ENCODE results near the gene CAPG.

DNA sequence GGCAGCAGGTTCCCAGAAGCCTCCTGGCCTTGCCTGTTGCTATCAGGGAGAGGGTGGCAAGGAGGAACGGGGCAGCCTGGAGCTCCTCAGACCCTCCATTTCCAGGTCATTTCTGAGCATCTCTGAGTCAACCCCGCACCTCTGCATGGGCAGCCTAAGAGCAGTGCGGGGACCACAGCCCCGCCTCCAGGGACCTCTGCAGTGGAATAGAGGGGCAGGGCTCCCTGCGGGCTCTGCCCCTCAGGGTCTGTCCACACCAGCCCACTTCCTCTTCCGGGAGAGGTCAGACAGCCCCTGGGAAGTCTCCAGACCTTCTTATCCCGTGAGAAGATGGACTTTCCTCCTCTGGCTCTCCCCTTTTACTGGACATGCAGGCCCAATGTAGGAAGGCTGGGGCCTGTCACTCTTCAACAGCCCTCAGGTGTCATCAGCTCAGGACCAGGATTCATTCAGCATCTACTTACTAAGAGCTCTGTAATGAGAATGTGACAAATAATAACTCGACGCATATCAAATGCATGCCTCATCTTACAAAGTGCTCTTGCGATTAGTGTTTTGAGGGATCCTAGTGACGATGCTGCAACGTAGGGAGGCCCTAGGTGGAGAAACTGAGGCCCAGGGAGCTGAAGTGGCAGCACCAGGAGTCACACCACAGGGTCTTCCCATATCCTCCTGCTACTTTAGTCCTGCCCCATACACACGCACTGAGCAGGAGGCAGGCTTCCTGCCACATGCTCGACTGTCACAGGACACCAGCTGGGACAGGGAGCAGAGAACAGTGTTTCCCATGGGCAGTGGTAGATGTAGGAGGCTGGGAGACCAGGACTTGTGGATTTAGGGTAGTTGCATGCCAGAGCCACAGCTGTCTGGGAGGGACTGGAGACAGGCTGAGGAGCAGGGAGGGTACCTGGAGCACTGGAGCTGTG is 36.4 kb upstream of the CAPG start:
- TF ChIP-seq TCF7L2 (IDR thresholded peaks at IDR 0.05; ENCODE audit: borderline replicate concordance, low read depth, low read length) (no peak), ZNF274 (IDR thresholded peaks at IDR 0.05; ENCODE audit: low read length) (no peak), ZNF274 (tag by site-specific recombination; IDR thresholded peaks at IDR 0.05; ENCODE audit: borderline replicate concordance) (no peak), ZNF24 (tag by site-specific recombination; IDR thresholded peaks at IDR 0.05) (no peak), KLF7 (tag by site-specific recombination; IDR thresholded peaks at IDR 0.05; ENCODE audit: borderline replicate concordance) (no peak), MEIS1 (CRISPR knock-in tag; IDR thresholded peaks at IDR 0.05; ENCODE audit: borderline replicate concordance) (no peak), KLF1 (tag by site-specific recombination; IDR thresholded peaks at IDR 0.05) (no peak), ZNF366 (tag by site-specific recombination; conservative IDR thresholded peaks at IDR 0.05) (no peak), ZNF354C (tag by site-specific recombination; IDR thresholded peaks at IDR 0.05; ENCODE audit: borderline replicate concordance, low read depth) (no peak), ZBTB11 (tag by site-specific recombination; conservative IDR thresholded peaks at IDR 0.05; ENCODE audit: low read depth) (no peak), PRDM2 (tag by site-specific recombination; IDR thresholded peaks at IDR 0.05; ENCODE audit: borderline replicate concordance) (no peak), ZNF624 (tag by site-specific recombination; IDR thresholded peaks at IDR 0.05) (no peak)
- TF ChIP-seq, protein P1, sequence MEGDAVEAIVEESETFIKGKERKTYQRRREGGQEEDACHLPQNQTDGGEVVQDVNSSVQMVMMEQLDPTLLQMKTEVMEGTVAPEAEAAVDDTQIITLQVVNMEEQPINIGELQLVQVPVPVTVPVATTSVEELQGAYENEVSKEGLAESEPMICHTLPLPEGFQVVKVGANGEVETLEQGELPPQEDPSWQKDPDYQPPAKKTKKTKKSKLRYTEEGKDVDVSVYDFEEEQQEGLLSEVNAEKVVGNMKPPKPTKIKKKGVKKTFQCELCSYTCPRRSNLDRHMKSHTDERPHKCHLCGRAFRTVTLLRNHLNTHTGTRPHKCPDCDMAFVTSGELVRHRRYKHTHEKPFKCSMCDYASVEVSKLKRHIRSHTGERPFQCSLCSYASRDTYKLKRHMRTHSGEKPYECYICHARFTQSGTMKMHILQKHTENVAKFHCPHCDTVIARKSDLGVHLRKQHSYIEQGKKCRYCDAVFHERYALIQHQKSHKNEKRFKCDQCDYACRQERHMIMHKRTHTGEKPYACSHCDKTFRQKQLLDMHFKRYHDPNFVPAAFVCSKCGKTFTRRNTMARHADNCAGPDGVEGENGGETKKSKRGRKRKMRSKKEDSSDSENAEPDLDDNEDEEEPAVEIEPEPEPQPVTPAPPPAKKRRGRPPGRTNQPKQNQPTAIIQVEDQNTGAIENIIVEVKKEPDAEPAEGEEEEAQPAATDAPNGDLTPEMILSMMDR (tag by site-specific recombination; IDR thresholded peaks at IDR 0.05), result no peak

All from HEK293 (cell line).